Dermis blood vessel endothelial cell (primary cell): ENCODE data around the gene GORASP1. TPM values are rescaled to one million over a fixed set of nuclear protein-coding genes. Genes with fewer than 3 reads are reported as not detected.

Experiments
- DNase-seq: peaks from one replicate; pipeline ENCODE4 v3.0.0; 2010
- total RNA-seq: library from RNA; depleted of rRNA; stranded (reverse); fragments of >200 nt; gene quantifications from 2 replicates; pipeline ENCODE4 v1.2.3, GENCODE V29; 2014

GORASP1 gene
- total RNA-seq, 1 donor from 2014 or later, result 36.4 TPM

- DNase-seq, result peak; percentile 71
Measured at GRCh38 chr3:39101022-39101689, 6.3 kb downstream of the GORASP1 start.

- DNase-seq, result no peak
Measured at GRCh38 chr3:39100500-39100886, 6.9 kb downstream of the GORASP1 start.

- DNase-seq, result no peak
Measured at GRCh38 chr3:39099738-39100499, 7.5 kb downstream of the GORASP1 start.

- no peak for DNase-seq
Measured at GRCh38 chr3:39099242-39099641, 8.2 kb downstream of the GORASP1 start.

- no peak for DNase-seq
Measured at GRCh38 chr3:39098473-39099000, 8.9 kb downstream of the GORASP1 start.

GRCh38 chr3:39097716-39098472 is 9.5 kb downstream of the GORASP1 start:
- no peak for DNase-seq

- DNase-seq, result peak; percentile 40
Measured at GRCh38 chr3:39096775-39097174, 10.7 kb downstream of the GORASP1 start.

GRCh38 chr3:39095778-39096177 is 11.6 kb downstream of the GORASP1 start:
- no peak for DNase-seq

GRCh38 chr3:39094851-39095677 is 12.4 kb downstream of the GORASP1 start:
- DNase-seq, result no peak

- no peak for DNase-seq
Measured at GRCh38 chr3:39090922-39091321, 16.5 kb downstream of the GORASP1 start.

- peak; percentile 28 for DNase-seq
Measured at GRCh38 chr3:39088889-39089288, 18.5 kb downstream of the GORASP1 start.

GRCh38 chr3:39088456-39088855 is 19.0 kb downstream of the GORASP1 start:
- no peak for DNase-seq

- no peak for DNase-seq
Measured at GRCh38 chr3:39086144-39086543, 21.3 kb downstream of the GORASP1 start.

- DNase-seq, result no peak
Measured at GRCh38 chr3:39082666-39083313, 24.6 kb downstream of the GORASP1 start.

- DNase-seq, result no peak
Measured at GRCh38 chr3:39080026-39080425, 27.4 kb downstream of the GORASP1 start.

GRCh38 chr3:39079530-39079929 is 27.9 kb downstream of the GORASP1 start:
- DNase-seq, result no peak

GRCh38 chr3:39075910-39076309 is 31.5 kb downstream of the GORASP1 start:
- no peak for DNase-seq

GRCh38 chr3:39068556-39068955 is 38.9 kb downstream of the GORASP1 start:
- no peak for DNase-seq

GRCh38 chr3:39067286-39067685 is 40.1 kb downstream of the GORASP1 start:
- no peak for DNase-seq

GRCh38 chr3:39065197-39065596 is 42.2 kb downstream of the GORASP1 start:
- DNase-seq, result peak; percentile 46

- no peak for DNase-seq
Measured at GRCh38 chr3:39064646-39065045, 42.8 kb downstream of the GORASP1 start.

GRCh38 chr3:39063143-39063542 is 44.3 kb downstream of the GORASP1 start:
- DNase-seq, result no peak
